Activated naive CD4-positive, alpha-beta T cell treated with anti-CD3 and anti-CD28 coated beads, Interleukin-2, amount 50 U/mL, for 24 hours (primary cell): ENCODE results near the gene ZBTB11.
"Not testable (repeated sequence)": the region's sequence is repeated elsewhere in the genome, so short reads cannot be mapped to it uniquely, and the experiment has no call there.

Experiments used
- H3K27ac Mint-ChIP-seq: one replicate; pipeline ENCODE4 v1.8.0; 2021; ENCODE audit warnings: mild to moderate bottlenecking, mixed read lengths
- H3K27me3 Mint-ChIP-seq: one replicate; pipeline ENCODE4 v1.8.0; 2021; ENCODE audit warnings: mixed read lengths
- H3K36me3 Mint-ChIP-seq: one replicate; pipeline ENCODE4 v1.8.0; 2021; ENCODE audit warnings: mixed read lengths
- H3K4me1 Mint-ChIP-seq: one replicate; pipeline ENCODE4 v1.8.0; 2021; ENCODE audit warnings: mixed read lengths
- H3K4me3 Mint-ChIP-seq: one replicate; pipeline ENCODE4 v1.8.0; 2021; ENCODE audit warnings: mild to moderate bottlenecking, mixed read lengths
- H3K9me3 Mint-ChIP-seq: one replicate; pipeline ENCODE4 v1.8.0; 2021; ENCODE audit warnings: mixed read lengths

ZBTB11 gene

DNA sequence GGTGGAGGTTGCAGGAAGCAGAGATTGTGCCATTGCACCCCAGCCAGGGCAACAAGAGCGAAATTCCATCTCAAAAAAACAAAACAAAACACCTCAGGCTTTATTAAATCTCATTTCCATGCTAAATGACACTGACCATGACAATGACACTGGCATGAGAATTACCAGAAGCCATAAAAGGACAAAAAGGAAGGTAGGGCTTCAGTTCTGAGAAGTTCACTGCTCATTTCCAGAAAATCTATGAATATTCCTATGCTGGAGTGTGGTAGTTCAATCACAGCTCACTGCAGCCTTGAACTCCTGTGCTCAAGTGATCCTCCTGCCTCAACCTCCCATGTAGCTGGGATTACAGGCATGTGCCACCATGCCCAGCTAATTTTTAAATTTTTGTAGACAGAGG lies 58.2 kb downstream of the ZBTB11 start:
- no peak overlapping the region for H3K27ac Mint-ChIP-seq
- no peaks in the 10 kb centered on the region for H3K36me3 Mint-ChIP-seq
- no peaks in the 10 kb centered on the region for H3K4me1 Mint-ChIP-seq
- H3K27me3 Mint-ChIP-seq = no peaks in the 10 kb centered on the region
- H3K4me3 Mint-ChIP-seq = no peak overlapping the region
- no peaks in the 10 kb centered on the region for H3K9me3 Mint-ChIP-seq

DNA sequence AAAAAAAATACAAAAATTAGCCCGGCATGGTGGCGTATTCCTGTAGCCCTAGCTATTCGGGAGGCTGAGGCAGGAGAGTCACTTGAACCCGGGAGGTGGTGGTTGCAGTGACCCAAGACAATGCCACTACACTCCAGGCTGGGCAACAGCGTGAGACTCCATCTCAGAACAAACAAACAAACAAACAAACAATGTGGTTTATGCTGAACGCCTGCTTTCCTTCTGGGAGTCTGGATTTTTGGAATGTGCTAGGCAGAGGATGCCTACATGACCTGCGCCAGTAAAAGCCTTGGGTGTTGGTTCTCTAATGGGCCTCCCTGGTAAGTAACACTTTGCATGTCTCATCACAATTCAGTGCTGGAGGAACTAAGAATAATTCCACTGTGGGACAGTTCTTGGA lies 59.5 kb downstream of the ZBTB11 start:
- Mint-ChIP-seq H3K36me3 (no peaks in the 10 kb centered on the region), H3K9me3 (no peaks in the 10 kb centered on the region), H3K27me3 (no peaks in the 10 kb centered on the region), H3K4me3 (no peak overlapping the region), H3K4me1 (no peaks in the 10 kb centered on the region), H3K27ac (no peak overlapping the region)

DNA sequence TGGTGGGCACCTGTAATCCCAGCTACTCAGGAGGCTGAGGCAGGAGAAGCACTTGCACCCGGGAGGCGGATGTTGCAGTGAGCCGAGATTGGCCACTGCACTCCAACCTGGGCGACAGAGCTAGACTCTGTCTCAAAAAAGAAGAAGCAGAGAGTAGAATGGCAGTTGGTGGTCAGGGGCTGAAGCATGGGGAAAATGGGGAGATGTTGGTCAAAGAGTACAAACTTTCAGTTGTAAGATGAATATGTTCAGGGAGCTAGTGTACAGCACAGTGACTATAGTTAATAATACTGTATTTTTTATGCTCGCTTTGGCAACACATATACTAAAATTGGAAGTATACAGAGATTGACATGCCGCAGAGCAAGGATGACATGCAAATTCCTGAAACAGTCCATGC lies 61.4 kb downstream of the ZBTB11 start:
- no peaks in the 10 kb centered on the region for H3K4me1 Mint-ChIP-seq
- H3K27ac Mint-ChIP-seq = no peak overlapping the region
- H3K27me3 Mint-ChIP-seq = no peaks in the 10 kb centered on the region
- H3K4me3 Mint-ChIP-seq = no peak overlapping the region
- H3K36me3 Mint-ChIP-seq = no peaks in the 10 kb centered on the region
- H3K9me3 Mint-ChIP-seq = no peaks in the 10 kb centered on the region

DNA sequence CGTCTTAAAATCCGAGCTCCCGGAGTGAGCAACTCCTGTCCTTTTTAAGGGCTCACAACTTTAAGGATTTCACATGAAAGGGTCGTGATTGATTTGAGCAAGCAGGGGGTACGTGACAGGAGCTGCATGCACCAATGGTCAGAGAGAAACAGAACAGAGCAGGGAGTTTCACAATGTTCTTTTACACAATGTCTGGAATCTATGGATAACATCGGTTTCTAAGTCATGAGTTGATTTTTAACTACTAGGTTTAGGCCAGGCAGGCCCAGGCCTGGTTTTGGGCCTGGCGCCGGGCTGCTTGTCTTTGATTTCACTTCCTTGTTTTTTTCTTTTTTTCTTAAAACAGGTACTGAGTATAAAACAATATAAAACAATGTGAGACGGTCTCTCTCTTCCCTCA lies 63.9 kb downstream of the ZBTB11 start:
- not testable (repeated sequence) for H3K9me3 Mint-ChIP-seq, H3K36me3 Mint-ChIP-seq, H3K4me1 Mint-ChIP-seq, H3K4me3 Mint-ChIP-seq, H3K27ac Mint-ChIP-seq, H3K27me3 Mint-ChIP-seq

DNA sequence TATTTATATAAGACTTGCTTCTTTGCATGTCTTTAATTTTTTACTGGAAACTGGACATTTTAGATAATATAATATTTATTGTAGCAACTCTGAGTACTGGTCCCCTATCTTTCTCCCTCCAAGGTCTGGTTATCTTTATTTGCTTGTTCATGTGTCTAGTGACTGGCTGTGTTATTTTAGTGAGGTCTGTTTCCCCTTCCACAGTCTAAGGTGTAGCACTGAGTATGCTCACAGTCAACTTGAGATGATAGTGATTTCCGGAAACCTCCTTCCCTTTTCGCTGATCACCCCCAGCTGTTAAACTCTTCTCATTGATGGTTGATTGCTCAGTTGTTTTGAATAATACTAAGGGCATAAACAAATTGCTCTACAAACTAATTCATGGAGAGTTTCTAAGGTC lies 65.9 kb downstream of the ZBTB11 start:
- no peaks in the 10 kb centered on the region for H3K4me1 Mint-ChIP-seq
- no peaks in the 10 kb centered on the region for H3K27me3 Mint-ChIP-seq
- H3K36me3 Mint-ChIP-seq = no peaks in the 10 kb centered on the region
- no peak overlapping the region for H3K27ac Mint-ChIP-seq
- no peak overlapping the region for H3K4me3 Mint-ChIP-seq
- no peaks in the 10 kb centered on the region for H3K9me3 Mint-ChIP-seq

DNA sequence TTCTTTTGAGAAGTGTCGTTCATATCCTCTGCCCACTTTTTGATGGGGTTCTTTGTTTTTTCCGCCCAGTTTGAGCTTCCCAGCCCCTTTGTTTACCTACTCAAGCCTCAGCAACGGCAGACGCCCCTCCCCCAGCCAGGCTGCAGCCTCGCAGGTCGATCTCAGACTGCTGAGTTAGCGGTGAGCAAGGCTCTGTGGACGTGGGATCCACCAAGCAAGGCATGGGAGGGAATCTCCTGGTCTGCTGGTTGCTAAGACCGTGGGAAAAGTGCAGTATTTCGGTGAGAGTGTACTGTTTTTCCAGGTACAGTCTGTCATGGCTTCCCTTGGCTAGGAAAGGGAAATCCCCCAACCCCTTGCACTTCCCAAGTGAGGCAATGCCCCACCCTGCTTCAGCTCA lies 71.5 kb downstream of the ZBTB11 start:
- H3K36me3 Mint-ChIP-seq, H3K27ac Mint-ChIP-seq, H3K27me3 Mint-ChIP-seq, H3K9me3 Mint-ChIP-seq, H3K4me1 Mint-ChIP-seq, H3K4me3 Mint-ChIP-seq: not testable (repeated sequence)

DNA sequence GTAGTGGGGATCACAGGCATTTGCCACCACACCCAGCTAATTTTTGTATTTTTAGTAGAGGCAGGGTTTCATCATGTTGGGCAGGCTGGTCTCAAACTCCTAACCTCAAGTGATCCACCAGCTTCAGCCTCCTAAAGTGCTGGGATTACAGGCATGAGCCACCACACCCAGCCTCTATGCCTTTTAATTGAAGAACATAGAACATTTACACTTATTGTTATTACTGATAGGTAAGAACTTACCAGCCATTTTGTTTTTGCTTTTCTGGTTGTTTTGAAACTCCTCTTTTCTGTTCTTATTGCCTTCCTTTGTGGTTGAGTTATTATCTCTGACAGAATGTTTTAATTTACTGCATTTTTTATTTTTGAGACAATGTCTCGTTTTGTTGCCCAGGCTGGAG lies 73.7 kb downstream of the ZBTB11 start:
- H3K4me3 Mint-ChIP-seq = no peak overlapping the region
- H3K36me3 Mint-ChIP-seq = peaks cover 3% of the 10 kb centered on the region
- H3K9me3 Mint-ChIP-seq = no peaks in the 10 kb centered on the region
- H3K4me1 Mint-ChIP-seq = peaks cover 10% of the 10 kb centered on the region
- H3K27me3 Mint-ChIP-seq = no peaks in the 10 kb centered on the region
- no peak overlapping the region for H3K27ac Mint-ChIP-seq

DNA sequence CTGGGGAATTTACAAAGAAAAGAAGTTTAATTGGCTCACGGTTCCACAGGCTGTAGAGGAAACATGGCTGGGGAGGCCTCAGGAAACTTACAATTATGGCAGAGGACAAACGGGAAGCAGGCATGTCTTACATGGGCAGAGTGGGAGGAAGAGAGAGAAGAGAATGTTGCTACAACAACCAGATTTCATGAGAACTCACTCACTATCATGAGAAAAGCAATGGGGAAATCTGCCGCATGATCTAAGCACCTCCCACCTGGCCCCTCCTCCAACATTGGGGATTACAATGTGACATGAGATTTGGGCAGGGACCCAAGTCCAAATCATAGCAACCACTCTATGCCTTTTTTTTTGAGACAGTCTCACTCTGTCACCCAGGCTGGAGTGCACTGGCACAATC lies 74.2 kb downstream of the ZBTB11 start:
- Mint-ChIP-seq H3K4me3 (no peak overlapping the region), H3K27me3 (no peaks in the 10 kb centered on the region), H3K27ac (no peak overlapping the region), H3K36me3 (peaks cover 3% of the 10 kb centered on the region), H3K9me3 (no peaks in the 10 kb centered on the region), H3K4me1 (peaks cover 10% of the 10 kb centered on the region)
